ENCODE data around the gene FSD1. TPM values are rescaled to one million over a fixed set of nuclear protein-coding genes. Genes with fewer than 3 reads are reported as not detected.
A peak's percentile ranks its signal among the peaks of the same experiment; 100 is the strongest.
"Not testable (repeated sequence)": the region's sequence is repeated elsewhere in the genome, so short reads cannot be mapped to it uniquely, and the experiment has no call there.

Gene FSD1
- total RNA-seq, 2 experiments from 2014 or later, result 26.7 to 27.7 TPM

- no peak overlapping the region for H3K27ac Mint-ChIP-seq
- ATAC-seq (no peak), DNase-seq (no peak)
- H3K4me3 Mint-ChIP-seq, result no peak overlapping the region
- H3K36me3 Mint-ChIP-seq (ENCODE audit: low read depth), result peaks cover 22% of the 10 kb centered on the region
- POLR2A ChIA-PET, result interaction anchor here (0.6 to 1.0 kb wide), 2 partner anchors 10 to 26 kb away, joined by 3 read pairs; no protein-coding TSS in a partner anchor
- peaks cover 25% of the 10 kb centered on the region for H3K4me1 Mint-ChIP-seq (ENCODE audit: low read depth)
- H3K27me3 Mint-ChIP-seq (ENCODE audit: low read depth), result peaks cover 4% of the 10 kb centered on the region
- CTCF ChIA-PET, result interaction anchor here (1.0 to 2.8 kb wide), 4 partner anchors 19 to 57 kb away, joined by 3 to 12 read pairs (median 4); partner anchors contain the start of gene MPND
- H3K9me3 Mint-ChIP-seq (ENCODE audit: insufficient read depth), result peaks cover 15% of the 10 kb centered on the region
Measured at GRCh38 chr19:4323692-4324091, 19.3 kb downstream of the FSD1 start.

GRCh38 chr19:4324228-4324627, 19.8 kb downstream of the FSD1 start:
- Mint-ChIP-seq H3K4me3 (no peak overlapping the region), H3K27ac (no peak overlapping the region), H3K36me3 (ENCODE audit: low read depth) (peaks cover 18% of the 10 kb centered on the region), H3K27me3 (ENCODE audit: low read depth) (peaks cover 4% of the 10 kb centered on the region), H3K9me3 (ENCODE audit: insufficient read depth) (peaks cover 10% of the 10 kb centered on the region), H3K4me1 (ENCODE audit: low read depth) (peaks cover 27% of the 10 kb centered on the region)
- CTCF ChIA-PET, result interaction anchor here (1.0 to 2.1 kb wide), 3 partner anchors 19 to 57 kb away, joined by 3 to 6 read pairs (median 4); partner anchors contain the start of gene MPND
- no peak for ATAC-seq
- POLR2A ChIA-PET, result interaction anchor here (1.0 to 2.0 kb wide), 3 partner anchors 18 to 78 kb away, joined by 3 to 5 read pairs (median 3); partner anchors contain the start of gene YJU2
- no peak for DNase-seq

GRCh38 chr19:4326215-4326836, 21.9 kb downstream of the FSD1 start:
- DNase-seq (no peak), ATAC-seq (no peak)
- ChIA-PET CTCF (interaction anchor here (2.1 kb wide), 1 partner anchor 59 kb away, joined by 6 read pairs; no protein-coding TSS in a partner anchor), POLR2A (interaction anchor here (2.0 kb wide), 1 partner anchor 16 kb away, joined by 5 read pairs; no protein-coding TSS in a partner anchor)
- peaks cover 4% of the 10 kb centered on the region for H3K27me3 Mint-ChIP-seq (ENCODE audit: low read depth)
- peaks cover 32% of the 10 kb centered on the region for H3K4me1 Mint-ChIP-seq (ENCODE audit: low read depth)
- no peaks in the 10 kb centered on the region for H3K9me3 Mint-ChIP-seq (ENCODE audit: insufficient read depth)
- H3K4me3 Mint-ChIP-seq, result no peak overlapping the region
- H3K27ac Mint-ChIP-seq, result no peak overlapping the region
- H3K36me3 Mint-ChIP-seq (ENCODE audit: low read depth), result peaks cover 12% of the 10 kb centered on the region

- H3K36me3 Mint-ChIP-seq (ENCODE audit: low read depth), result peaks cover 12% of the 10 kb centered on the region
- POLR2A ChIA-PET, result no interaction called here
- no peaks in the 10 kb centered on the region for H3K9me3 Mint-ChIP-seq (ENCODE audit: insufficient read depth)
- H3K4me1 Mint-ChIP-seq (ENCODE audit: low read depth), result peaks cover 32% of the 10 kb centered on the region
- DNase-seq (no peak), ATAC-seq (no peak)
- no peak overlapping the region for H3K27ac Mint-ChIP-seq
- peaks cover 4% of the 10 kb centered on the region for H3K27me3 Mint-ChIP-seq (ENCODE audit: low read depth)
- H3K4me3 Mint-ChIP-seq, result peak overlapping the region; percentile 31
- CTCF ChIA-PET, result no interaction called here
Measured at GRCh38 chr19:4326837-4327251, 22.4 kb downstream of the FSD1 start.

GRCh38 chr19:4327252-4327876, 23.0 kb downstream of the FSD1 start:
- CTCF ChIA-PET, result interaction anchor here (0.6 to 1.4 kb wide), 4 partner anchors 21 to 80 kb away, joined by 3 to 4 read pairs (median 4); partner anchors contain the start of gene YJU2
- ATAC-seq, result peak; percentile 18
- peak overlapping the region; percentile 67 for H3K27ac Mint-ChIP-seq

GRCh38 chr19:4327877-4328242, 23.5 kb downstream of the FSD1 start:
- Mint-ChIP-seq H3K27me3 (ENCODE audit: low read depth) (peaks cover 4% of the 10 kb centered on the region), H3K36me3 (ENCODE audit: low read depth) (peaks cover 12% of the 10 kb centered on the region), H3K9me3 (ENCODE audit: insufficient read depth) (no peaks in the 10 kb centered on the region), H3K27ac (peak overlapping the region; percentile 67), H3K4me3 (peak overlapping the region; percentile 53), H3K4me1 (ENCODE audit: low read depth) (peaks cover 32% of the 10 kb centered on the region)
- ChIA-PET CTCF (interaction anchor here (0.6 to 1.4 kb wide), 6 partner anchors 11 to 80 kb away, joined by 3 to 8 read pairs (median 4); partner anchors contain the start of genes MPND, STAP2 and YJU2), POLR2A (interaction anchor here (0.6 to 1.2 kb wide), 2 partner anchors 10 to 38 kb away, joined by 3 read pairs; no protein-coding TSS in a partner anchor)
- DNase-seq (no peak), ATAC-seq (no peak)

More at GRCh38 chr19:4327252-4327876, 23.0 kb downstream of the FSD1 start:
- Mint-ChIP-seq H3K4me1 (ENCODE audit: low read depth) (peaks cover 32% of the 10 kb centered on the region), H3K9me3 (ENCODE audit: insufficient read depth) (no peaks in the 10 kb centered on the region), H3K36me3 (ENCODE audit: low read depth) (peaks cover 12% of the 10 kb centered on the region), H3K4me3 (peak overlapping the region; percentile 53), H3K27me3 (ENCODE audit: low read depth) (peaks cover 4% of the 10 kb centered on the region)
- DNase-seq, result peak; percentile 74
- POLR2A ChIA-PET, result interaction anchor here (0.6 to 1.2 kb wide), 2 partner anchors 10 to 38 kb away, joined by 3 read pairs; no protein-coding TSS in a partner anchor

- Mint-ChIP-seq H3K9me3 (ENCODE audit: insufficient read depth) (no peaks in the 10 kb centered on the region), H3K4me3 (peak overlapping the region; percentile 82), H3K27ac (peak overlapping the region; percentile 91), H3K27me3 (ENCODE audit: low read depth) (peaks cover 4% of the 10 kb centered on the region), H3K4me1 (ENCODE audit: low read depth) (peaks cover 32% of the 10 kb centered on the region), H3K36me3 (ENCODE audit: low read depth) (peaks cover 12% of the 10 kb centered on the region)
- CTCF ChIA-PET, result interaction anchor here (0.8 to 1.4 kb wide), 5 partner anchors 10 to 81 kb away, joined by 3 to 8 read pairs (median 4); partner anchors contain the start of genes MPND, STAP2 and YJU2
- DNase-seq (peak; percentile 95), ATAC-seq (peak; percentile 89)
- POLR2A ChIA-PET, result interaction anchor here (1.2 kb wide), 1 partner anchor 9 kb away, joined by 3 read pairs; no protein-coding TSS in a partner anchor
Measured at GRCh38 chr19:4328243-4328990, 24.0 kb downstream of the FSD1 start.

- POLR2A ChIA-PET, result not testable (repeated sequence)
Measured at GRCh38 chr19:4328991-4329681, 24.7 kb downstream of the FSD1 start.

GRCh38 chr19:4329858-4330257, 25.5 kb downstream of the FSD1 start:
- H3K27ac Mint-ChIP-seq, result no peak overlapping the region
- ATAC-seq, result no peak
- peak overlapping the region; percentile 15 for H3K4me3 Mint-ChIP-seq
- peaks cover 32% of the 10 kb centered on the region for H3K4me1 Mint-ChIP-seq (ENCODE audit: low read depth)
- H3K36me3 Mint-ChIP-seq (ENCODE audit: low read depth), result peaks cover 12% of the 10 kb centered on the region
- CTCF ChIA-PET, result no interaction called here
- no peaks in the 10 kb centered on the region for H3K9me3 Mint-ChIP-seq (ENCODE audit: insufficient read depth)
- DNase-seq, result no peak
- H3K27me3 Mint-ChIP-seq (ENCODE audit: low read depth), result peaks cover 4% of the 10 kb centered on the region
- POLR2A ChIA-PET, result interaction anchor here (2.0 kb wide), 1 partner anchor 13 kb away, joined by 9 read pairs; the partner anchor contains the start of gene MPND

More at GRCh38 chr19:4328991-4329681, 24.7 kb downstream of the FSD1 start:
- H3K27me3 Mint-ChIP-seq (ENCODE audit: low read depth); DNase-seq; H3K9me3 Mint-ChIP-seq (ENCODE audit: insufficient read depth); ATAC-seq; CTCF ChIA-PET: not testable (repeated sequence)
- peaks cover 32% of the 10 kb centered on the region for H3K4me1 Mint-ChIP-seq (ENCODE audit: low read depth)
- H3K4me3 Mint-ChIP-seq, result peak overlapping the region; percentile 82
- peaks cover 12% of the 10 kb centered on the region for H3K36me3 Mint-ChIP-seq (ENCODE audit: low read depth)
- H3K27ac Mint-ChIP-seq, result peak overlapping the region; percentile 91

- CTCF ChIA-PET, result no interaction called here
- Mint-ChIP-seq H3K9me3 (ENCODE audit: insufficient read depth) (no peaks in the 10 kb centered on the region), H3K27ac (no peak overlapping the region), H3K36me3 (ENCODE audit: low read depth) (no peaks in the 10 kb centered on the region), H3K4me1 (ENCODE audit: low read depth) (peaks cover 16% of the 10 kb centered on the region), H3K27me3 (ENCODE audit: low read depth) (no peaks in the 10 kb centered on the region), H3K4me3 (no peak overlapping the region)
- DNase-seq, result no peak
- ATAC-seq, result no peak
- POLR2A ChIA-PET, result no interaction called here
Measured at GRCh38 chr19:4334929-4335570, 30.7 kb downstream of the FSD1 start.

Measured in activated CD8-positive, alpha-beta T cell treated with anti-CD3 and anti-CD28 coated beads, Interleukin-2, amount 10 ng/mL, durations not matched to agents 7 days and 5 days (primary cell).